ENCODE results near the gene SH3RF2.

- TF ChIP-seq CTCF (IDR thresholded peaks at IDR 0.05 in 4 of 5, conservative IDR thresholded peaks at IDR 0.05 in 1 of 5) (no peak), POLR2A (IDR thresholded peaks at IDR 0.05) (no peak)
These were observed 89.3 kb downstream of the SH3RF2 start for GRCh38 chr5:146025681-146026080.
